H9 (cell line): ENCODE data around the gene GPR107. TPM values are rescaled to one million over a fixed set of nuclear protein-coding genes. Genes with fewer than 3 reads are reported as not detected.
A peak's percentile ranks its signal among the peaks of the same experiment; 100 is the strongest.

Experiments
- DNase-seq: peaks from one replicate; pipeline ENCODE4 v3.0.0-alpha.2; 2017
- H2AFZ ChIP-seq: one replicate; pipeline ENCODE4 v1.6.1; 2013; ENCODE audit warnings: mild to moderate bottlenecking, low read length, control low read depth, moderate library complexity
- H2AK5ac ChIP-seq: 2 replicates; pipeline ENCODE4 v1.6.1; 2013; ENCODE audit warnings: low read length, control low read depth, mixed read lengths; ENCODE audit not compliant: insufficient read length
- H2BK120ac ChIP-seq: one replicate; pipeline ENCODE4 v1.6.1; 2013; ENCODE audit warnings: low read depth, mild to moderate bottlenecking, low read length, control low read depth, inconsistent platforms; ENCODE audit not compliant: poor library complexity, severe bottlenecking
- H2BK12ac ChIP-seq: 2 replicates; pipeline ENCODE4 v1.6.1; 2013; ENCODE audit warnings: low read length, control low read depth, mixed read lengths, low read depth; ENCODE audit not compliant: insufficient read length
- H2BK15ac ChIP-seq: 2 replicates; pipeline ENCODE4 v1.6.1; 2013; ENCODE audit warnings: low read depth, low read length, control low read depth
- H2BK20ac ChIP-seq: one replicate; pipeline ENCODE4 v1.6.1; 2013; ENCODE audit warnings: low read depth, mild to moderate bottlenecking, low read length, control low read depth, inconsistent platforms; ENCODE audit not compliant: poor library complexity, severe bottlenecking
- H2BK5ac ChIP-seq: 2 replicates; pipeline ENCODE4 v1.6.1; 2013; ENCODE audit warnings: low read length, control low read depth, mixed read lengths; ENCODE audit not compliant: insufficient read length
- H3K14ac ChIP-seq: 2 replicates; pipeline ENCODE4 v1.6.1; 2013; ENCODE audit warnings: low read length, control low read depth; ENCODE audit not compliant: insufficient read depth
- H3K18ac ChIP-seq: 2 replicates; pipeline ENCODE4 v1.6.1; 2013; ENCODE audit warnings: low read depth, mild to moderate bottlenecking, mixed read lengths, low read length, control low read depth; ENCODE audit not compliant: insufficient read length
- H3K23ac ChIP-seq: 2 replicates; pipeline ENCODE4 v1.6.1; 2013; ENCODE audit warnings: low read length, control low read depth, mixed read lengths, low read depth; ENCODE audit not compliant: insufficient read length
- H3K23me2 ChIP-seq: 2 replicates; pipeline ENCODE4 v1.6.1; 2013; ENCODE audit warnings: low read depth, mild to moderate bottlenecking, mixed read lengths, low read length, control low read depth; ENCODE audit not compliant: insufficient read length, poor library complexity, severe bottlenecking
- H3K27ac ChIP-seq: 2 replicates; pipeline ENCODE4 v1.5.1; 2013; ENCODE audit warnings: low read length, control low read depth, mixed read lengths, low read depth; ENCODE audit not compliant: insufficient read length
- H3K27me3 ChIP-seq: 2 replicates; pipeline ENCODE4 v1.6.1; 2013; ENCODE audit warnings: low read length, control low read depth, inconsistent platforms; ENCODE audit not compliant: insufficient read depth
- H3K4ac ChIP-seq: 2 replicates; pipeline ENCODE4 v1.6.1; 2013; ENCODE audit warnings: low read depth, mild to moderate bottlenecking, control low read depth, inconsistent platforms, low read length, moderate library complexity
- H3K4me1 ChIP-seq: 2 replicates; pipeline ENCODE4 v1.6.1; 2013; ENCODE audit warnings: low read length, control low read depth, inconsistent platforms; ENCODE audit not compliant: insufficient read depth
- H3K4me2 ChIP-seq: 2 replicates; pipeline ENCODE4 v1.6.1; 2013; ENCODE audit warnings: low read length, control low read depth, mixed read lengths; ENCODE audit not compliant: insufficient read length, insufficient read depth
- H3K56ac ChIP-seq: 2 replicates; pipeline ENCODE4 v1.6.1; 2013; ENCODE audit warnings: low read depth, mild to moderate bottlenecking, mixed read lengths, low read length, control low read depth; ENCODE audit not compliant: insufficient read length
- H3K79me1 ChIP-seq: 2 replicates; pipeline ENCODE4 v1.6.1; 2013; ENCODE audit warnings: low read depth, mild to moderate bottlenecking, moderate library complexity, low read length, control low read depth, inconsistent platforms; ENCODE audit not compliant: insufficient read depth, poor library complexity, severe bottlenecking
- H3K79me2 ChIP-seq: 2 replicates; pipeline ENCODE4 v1.6.1; 2013; ENCODE audit warnings: low read length, control low read depth, inconsistent platforms; ENCODE audit not compliant: insufficient read depth
- H3K9ac ChIP-seq: 2 replicates; pipeline ENCODE4 v1.6.1; 2013; ENCODE audit warnings: low read length, control low read depth, mixed read lengths; ENCODE audit not compliant: insufficient read length; ENCODE audit errors: extremely low read depth
- H3K9me3 ChIP-seq: one replicate; pipeline ENCODE4 v1.6.1; 2013; ENCODE audit warnings: low read depth, low read length, inconsistent platforms; ENCODE audit not compliant: control insufficient read depth
- H3T11ph ChIP-seq: one replicate; pipeline ENCODE4 v1.6.1; 2013; ENCODE audit warnings: mild to moderate bottlenecking, low read length, control low read depth, inconsistent platforms
- H4K20me1 ChIP-seq: one replicate; pipeline ENCODE4 v1.6.1; 2013; ENCODE audit not compliant: control insufficient read depth, insufficient read length, insufficient read depth
- H4K5ac ChIP-seq: 2 replicates; pipeline ENCODE4 v1.6.1; 2013; ENCODE audit warnings: low read depth, mild to moderate bottlenecking, mixed read lengths, low read length, control low read depth; ENCODE audit not compliant: insufficient read length
- H4K8ac ChIP-seq: replicated peaks from 2 replicates; pipeline ENCODE4 v1.6.1; 2013; ENCODE audit warnings: low read length, control low read depth, mixed read lengths, low read depth; ENCODE audit not compliant: insufficient read length
- H4K91ac ChIP-seq: 2 replicates; pipeline ENCODE4 v1.6.1; 2013; ENCODE audit warnings: low read depth, mild to moderate bottlenecking, moderate library complexity, mixed read lengths, low read length, control low read depth; ENCODE audit not compliant: insufficient read length
- H3K27ac Mint-ChIP-seq, 3 experiments: 2 replicates in 2 of 3; 3 replicates in 1 of 3; pipeline ENCODE4 v1.8.0; 2020 to 2021; ENCODE audit warnings: mixed read lengths in 3 of 3, mild to moderate bottlenecking in 1 of 3, moderate library complexity in 1 of 3
- H3K27me3 Mint-ChIP-seq: 2 replicates; pipeline ENCODE4 v1.8.0; 2021; ENCODE audit warnings: low read depth, mild to moderate bottlenecking, moderate library complexity, mixed read lengths
- H3K36me3 Mint-ChIP-seq, 3 experiments: 2 replicates in 2 of 3; 3 replicates in 1 of 3; pipeline ENCODE4 v1.8.0; 2020 to 2021; ENCODE audit warnings: low read depth in 3 of 3, mixed read lengths in 3 of 3; ENCODE audit not compliant: insufficient read depth in 1 of 3
- H3K4me1 Mint-ChIP-seq, 2 experiments: 2 replicates each; pipeline ENCODE4 v1.8.0; 2020; ENCODE audit warnings: mixed read lengths in 2 of 2
- H3K4me3 Mint-ChIP-seq, 2 experiments: 2 replicates in 1 of 2; 3 replicates in 1 of 2; pipeline ENCODE4 v1.8.0; 2020 to 2021; ENCODE audit warnings: mild to moderate bottlenecking in 2 of 2, mixed read lengths in 2 of 2, moderate library complexity in 1 of 2
- H3K9me3 Mint-ChIP-seq, 2 experiments: 2 replicates in 1 of 2; 3 replicates in 1 of 2; pipeline ENCODE4 v1.8.0; 2020; ENCODE audit warnings: mild to moderate bottlenecking in 2 of 2, mixed read lengths in 2 of 2, moderate library complexity in 1 of 2
- WGBS: extraction: QIAGEN DNeasy Blood & Tissue Kit; methylation state at CpG from one replicate; pipeline ENCODE4 v1.1.7; 2013; ENCODE audit warnings: missing lambda C conversion rate, low lambda C conversion rate, mixed read lengths; ENCODE audit not compliant: insufficient read length; ENCODE audit errors: extremely low coverage; 5-methylcytosine and 5-hydroxymethylcytosine counted together
- total RNA-seq: library from RNA; stranded (reverse); gene quantifications from 2 replicates; pipeline ENCODE4 v1.2.1, GENCODE V29; 2021
- TF ChIP-seq, protein P1 (sequence below): fragments of 200-600 bp; sonication (generic); conservative IDR thresholded peaks from 3 replicates; pipeline ENCODE4 v1.8.0; 2021; ENCODE audit warnings: antibody characterized with exemption, mild to moderate bottlenecking

Gene GPR107
- total RNA-seq, 1 experiment from 2014 or later, result 38.0 TPM

DNA sequence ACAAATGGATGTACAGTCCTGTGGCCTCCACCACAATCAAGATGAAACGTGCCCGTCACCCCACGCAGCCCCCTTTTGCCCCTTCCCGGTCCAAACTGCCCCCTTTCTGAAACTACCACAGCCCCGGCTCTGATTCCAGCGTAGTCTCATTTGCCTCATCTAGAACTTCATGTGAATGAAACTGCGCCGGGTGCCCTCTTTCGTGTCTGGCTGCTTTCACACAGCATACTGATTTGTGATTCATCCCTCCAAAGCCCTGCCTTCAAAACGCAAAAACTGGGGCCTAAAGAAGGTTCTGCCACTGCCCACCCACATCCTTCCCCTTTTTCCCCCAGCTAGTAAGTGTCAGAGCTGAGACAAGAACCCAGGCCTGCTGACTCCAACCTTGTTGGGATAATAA is 87.0 kb downstream of the GPR107 start:
- Mint-ChIP-seq H3K27me3 (peaks cover 4% of the 10 kb centered on the region; the same call in 1 of the 2 replicates), H3K4me1 (peaks cover 48 to 55% of the 10 kb centered on the region in 2 experiments), H3K4me3 (no peak overlapping the region), H3K9me3 (no peaks in the 10 kb centered on the region; a peak in 1 of 5 replicates), H3K36me3 (peaks cover 0 to 11% (median 6%) of the 10 kb centered on the region in 3 experiments; a peak in 3 of 7 replicates), H3K27ac (peak overlapping the region in 1 of 3 experiments; percentile 34; a peak in 1 of 7 replicates)
- no peaks in the 10 kb centered on the region for H3K27me3 ChIP-seq
- no peak overlapping the region for H3K27ac ChIP-seq
- no peak overlapping the region for H2BK5ac ChIP-seq
- no peak overlapping the region for H3K14ac ChIP-seq
- no peaks in the 10 kb centered on the region for H3K79me1 ChIP-seq
- peaks cover 2% of the 10 kb centered on the region for H4K20me1 ChIP-seq
- no peak overlapping the region for H4K8ac ChIP-seq
- H2BK20ac ChIP-seq, result no peak overlapping the region
- no peaks in the 10 kb centered on the region for H3K23me2 ChIP-seq
- H2BK120ac ChIP-seq, result no peak overlapping the region
- H4K5ac ChIP-seq, result no peak overlapping the region
- no peak overlapping the region for H3K18ac ChIP-seq
- no peak overlapping the region for H3K56ac ChIP-seq
- no peak overlapping the region for H4K91ac ChIP-seq
- no peak overlapping the region for H2AFZ ChIP-seq
- H3K79me2 ChIP-seq, result no peaks in the 10 kb centered on the region
- TF ChIP-seq, protein P1, sequence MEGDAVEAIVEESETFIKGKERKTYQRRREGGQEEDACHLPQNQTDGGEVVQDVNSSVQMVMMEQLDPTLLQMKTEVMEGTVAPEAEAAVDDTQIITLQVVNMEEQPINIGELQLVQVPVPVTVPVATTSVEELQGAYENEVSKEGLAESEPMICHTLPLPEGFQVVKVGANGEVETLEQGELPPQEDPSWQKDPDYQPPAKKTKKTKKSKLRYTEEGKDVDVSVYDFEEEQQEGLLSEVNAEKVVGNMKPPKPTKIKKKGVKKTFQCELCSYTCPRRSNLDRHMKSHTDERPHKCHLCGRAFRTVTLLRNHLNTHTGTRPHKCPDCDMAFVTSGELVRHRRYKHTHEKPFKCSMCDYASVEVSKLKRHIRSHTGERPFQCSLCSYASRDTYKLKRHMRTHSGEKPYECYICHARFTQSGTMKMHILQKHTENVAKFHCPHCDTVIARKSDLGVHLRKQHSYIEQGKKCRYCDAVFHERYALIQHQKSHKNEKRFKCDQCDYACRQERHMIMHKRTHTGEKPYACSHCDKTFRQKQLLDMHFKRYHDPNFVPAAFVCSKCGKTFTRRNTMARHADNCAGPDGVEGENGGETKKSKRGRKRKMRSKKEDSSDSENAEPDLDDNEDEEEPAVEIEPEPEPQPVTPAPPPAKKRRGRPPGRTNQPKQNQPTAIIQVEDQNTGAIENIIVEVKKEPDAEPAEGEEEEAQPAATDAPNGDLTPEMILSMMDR, result no peak
- H3K9ac ChIP-seq, result no peak overlapping the region
- H2BK12ac ChIP-seq, result no peak overlapping the region
- H3K4me1 ChIP-seq, result peaks cover 26% of the 10 kb centered on the region; the same call in 1 of the 2 replicates
- no peak overlapping the region for H2BK15ac ChIP-seq
- H3K4ac ChIP-seq, result no peak overlapping the region
- no CpG with 5 or more reads among the region's 10 CpGs for WGBS
- DNase-seq, result no peak
- H2AK5ac ChIP-seq, result no peak overlapping the region
- no peaks in the 10 kb centered on the region for H3K9me3 ChIP-seq
- no peak overlapping the region for H3K4me2 ChIP-seq
- no peak overlapping the region for H3K23ac ChIP-seq
- H3T11ph ChIP-seq, result no peak overlapping the region
